ENCODE data around the gene TMEM139.

DNA sequence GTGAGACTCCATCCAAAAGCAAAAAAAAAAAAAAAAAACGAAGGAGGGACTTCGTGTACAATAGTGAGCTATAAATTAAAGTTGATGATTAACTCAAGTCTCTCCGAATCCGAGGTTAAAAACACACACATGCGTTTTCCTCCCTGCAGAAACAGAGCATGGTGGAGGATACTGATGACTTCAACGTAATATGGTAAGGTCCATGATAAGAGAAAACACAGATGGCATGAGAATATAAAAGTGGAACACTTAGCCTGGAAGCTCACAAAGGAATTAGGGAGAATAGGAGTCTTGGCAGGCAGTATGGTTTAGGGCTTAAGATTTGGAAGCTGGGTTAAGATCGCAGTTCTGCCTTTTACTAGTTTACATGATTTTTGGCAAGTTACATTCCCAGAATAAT is 41.6 kb upstream of the TMEM139 start:
- TF ChIP-seq, protein P1, sequence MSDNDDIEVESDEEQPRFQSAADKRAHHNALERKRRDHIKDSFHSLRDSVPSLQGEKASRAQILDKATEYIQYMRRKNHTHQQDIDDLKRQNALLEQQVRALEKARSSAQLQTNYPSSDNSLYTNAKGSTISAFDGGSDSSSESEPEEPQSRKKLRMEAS (IDR thresholded peaks at IDR 0.05; ENCODE audit: low read depth, low read length), result no peak
- TF ChIP-seq PAX5 (IDR thresholded peaks at IDR 0.05; ENCODE audit: borderline replicate concordance, low read depth, low read length) (no peak), POLR2A (IDR thresholded peaks at IDR 0.05; ENCODE audit: low read depth, low read length) (no peak), SIN3A (IDR thresholded peaks at IDR 0.05; ENCODE audit: low read depth, low read length) (no peak), HDAC2 (IDR thresholded peaks at IDR 0.05) (no peak), EZH2 (IDR thresholded peaks at IDR 0.05; ENCODE audit: borderline replicate concordance, control insufficient read depth, low read depth, low read length) (no peak), HCFC1 (IDR thresholded peaks at IDR 0.05; ENCODE audit: low read length) (no peak)
- TF ChIP-seq, protein P2, sequence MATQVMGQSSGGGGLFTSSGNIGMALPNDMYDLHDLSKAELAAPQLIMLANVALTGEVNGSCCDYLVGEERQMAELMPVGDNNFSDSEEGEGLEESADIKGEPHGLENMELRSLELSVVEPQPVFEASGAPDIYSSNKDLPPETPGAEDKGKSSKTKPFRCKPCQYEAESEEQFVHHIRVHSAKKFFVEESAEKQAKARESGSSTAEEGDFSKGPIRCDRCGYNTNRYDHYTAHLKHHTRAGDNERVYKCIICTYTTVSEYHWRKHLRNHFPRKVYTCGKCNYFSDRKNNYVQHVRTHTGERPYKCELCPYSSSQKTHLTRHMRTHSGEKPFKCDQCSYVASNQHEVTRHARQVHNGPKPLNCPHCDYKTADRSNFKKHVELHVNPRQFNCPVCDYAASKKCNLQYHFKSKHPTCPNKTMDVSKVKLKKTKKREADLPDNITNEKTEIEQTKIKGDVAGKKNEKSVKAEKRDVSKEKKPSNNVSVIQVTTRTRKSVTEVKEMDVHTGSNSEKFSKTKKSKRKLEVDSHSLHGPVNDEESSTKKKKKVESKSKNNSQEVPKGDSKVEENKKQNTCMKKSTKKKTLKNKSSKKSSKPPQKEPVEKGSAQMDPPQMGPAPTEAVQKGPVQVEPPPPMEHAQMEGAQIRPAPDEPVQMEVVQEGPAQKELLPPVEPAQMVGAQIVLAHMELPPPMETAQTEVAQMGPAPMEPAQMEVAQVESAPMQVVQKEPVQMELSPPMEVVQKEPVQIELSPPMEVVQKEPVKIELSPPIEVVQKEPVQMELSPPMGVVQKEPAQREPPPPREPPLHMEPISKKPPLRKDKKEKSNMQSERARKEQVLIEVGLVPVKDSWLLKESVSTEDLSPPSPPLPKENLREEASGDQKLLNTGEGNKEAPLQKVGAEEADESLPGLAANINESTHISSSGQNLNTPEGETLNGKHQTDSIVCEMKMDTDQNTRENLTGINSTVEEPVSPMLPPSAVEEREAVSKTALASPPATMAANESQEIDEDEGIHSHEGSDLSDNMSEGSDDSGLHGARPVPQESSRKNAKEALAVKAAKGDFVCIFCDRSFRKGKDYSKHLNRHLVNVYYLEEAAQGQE (IDR thresholded peaks at IDR 0.05; ENCODE audit: low read depth, low read length), result no peak
- TF ChIP-seq, protein P3, sequence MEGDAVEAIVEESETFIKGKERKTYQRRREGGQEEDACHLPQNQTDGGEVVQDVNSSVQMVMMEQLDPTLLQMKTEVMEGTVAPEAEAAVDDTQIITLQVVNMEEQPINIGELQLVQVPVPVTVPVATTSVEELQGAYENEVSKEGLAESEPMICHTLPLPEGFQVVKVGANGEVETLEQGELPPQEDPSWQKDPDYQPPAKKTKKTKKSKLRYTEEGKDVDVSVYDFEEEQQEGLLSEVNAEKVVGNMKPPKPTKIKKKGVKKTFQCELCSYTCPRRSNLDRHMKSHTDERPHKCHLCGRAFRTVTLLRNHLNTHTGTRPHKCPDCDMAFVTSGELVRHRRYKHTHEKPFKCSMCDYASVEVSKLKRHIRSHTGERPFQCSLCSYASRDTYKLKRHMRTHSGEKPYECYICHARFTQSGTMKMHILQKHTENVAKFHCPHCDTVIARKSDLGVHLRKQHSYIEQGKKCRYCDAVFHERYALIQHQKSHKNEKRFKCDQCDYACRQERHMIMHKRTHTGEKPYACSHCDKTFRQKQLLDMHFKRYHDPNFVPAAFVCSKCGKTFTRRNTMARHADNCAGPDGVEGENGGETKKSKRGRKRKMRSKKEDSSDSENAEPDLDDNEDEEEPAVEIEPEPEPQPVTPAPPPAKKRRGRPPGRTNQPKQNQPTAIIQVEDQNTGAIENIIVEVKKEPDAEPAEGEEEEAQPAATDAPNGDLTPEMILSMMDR (IDR thresholded peaks at IDR 0.05 in 2 of 3, conservative IDR thresholded peaks at IDR 0.05 in 1 of 3; ENCODE audit: control insufficient read depth in 2 of 3, extremely low read depth in 1 of 3, insufficient read depth in 1 of 3, low read depth in 3 of 3, low read length in 3 of 3), result no peak
- TF ChIP-seq, protein P4, sequence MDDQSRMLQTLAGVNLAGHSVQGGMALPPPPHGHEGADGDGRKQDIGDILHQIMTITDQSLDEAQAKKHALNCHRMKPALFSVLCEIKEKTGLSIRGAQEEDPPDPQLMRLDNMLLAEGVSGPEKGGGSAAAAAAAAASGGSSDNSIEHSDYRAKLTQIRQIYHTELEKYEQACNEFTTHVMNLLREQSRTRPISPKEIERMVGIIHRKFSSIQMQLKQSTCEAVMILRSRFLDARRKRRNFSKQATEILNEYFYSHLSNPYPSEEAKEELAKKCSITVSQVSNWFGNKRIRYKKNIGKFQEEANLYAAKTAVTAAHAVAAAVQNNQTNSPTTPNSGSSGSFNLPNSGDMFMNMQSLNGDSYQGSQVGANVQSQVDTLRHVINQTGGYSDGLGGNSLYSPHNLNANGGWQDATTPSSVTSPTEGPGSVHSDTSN (IDR thresholded peaks at IDR 0.05; ENCODE audit: insufficient replicate concordance, low read depth, low read length), result no peak

Data from GM12878 (cell line).